ENCODE results near the gene DIAPH1.

- TF ChIP-seq CTCF (conservative IDR thresholded peaks at IDR 0.05) (no peak), ZFX (IDR thresholded peaks at IDR 0.05) (no peak)
Observed at GRCh38 chr5:141519605-141520565, 98.9 kb downstream of the DIAPH1 start.

Data from C4-2B (cell line).